ENCODE results near the gene MEIS3.

Gene MEIS3

GRCh38 chr19:47362321-47362720 lies 57.0 kb downstream of the MEIS3 start:
- DNase-seq (ENCODE audit: low read depth in 2 of 2): no peak

GRCh38 chr19:47358936-47359335 lies 60.4 kb downstream of the MEIS3 start:
- DNase-seq (ENCODE audit: low read depth in 2 of 2): no peak

- no peak for DNase-seq (ENCODE audit: low read depth in 2 of 2)
Observed at GRCh38 chr19:47357788-47358680, 61.3 kb downstream of the MEIS3 start.

- no peak for DNase-seq (ENCODE audit: low read depth in 2 of 2)
Observed at GRCh38 chr19:47356900-47357299, 62.4 kb downstream of the MEIS3 start.

GRCh38 chr19:47353307-47353712 lies 66.0 kb downstream of the MEIS3 start:
- no peak for DNase-seq (ENCODE audit: low read depth in 2 of 2)
